NCI-H510A treated with DMSO at 0.1 percent for 48 hours (cell line): ENCODE results near the gene NF2.

ENCODE experiments used
- DNase-seq: peaks from one replicate; lab custom pipeline; 2025; lab: John Stamatoyannopoulos, UW

NF2 gene

GRCh38 chr22:29631725-29632124 lies 28.3 kb downstream of the NF2 start:
- DNase-seq: no peak

GRCh38 chr22:29632672-29633071 lies 29.2 kb downstream of the NF2 start:
- no peak for DNase-seq

- DNase-seq: no peak
Measured at GRCh38 chr22:29633514-29634312, 30.3 kb downstream of the NF2 start.

GRCh38 chr22:29634847-29635246 lies 31.4 kb downstream of the NF2 start:
- DNase-seq: no peak

- DNase-seq: peak; percentile 58
Measured at GRCh38 chr22:29635734-29636357, 32.4 kb downstream of the NF2 start.

- DNase-seq: no peak
Measured at GRCh38 chr22:29636751-29637150, 33.3 kb downstream of the NF2 start.

GRCh38 chr22:29637181-29637580 lies 33.7 kb downstream of the NF2 start:
- no peak for DNase-seq

- no peak for DNase-seq
Measured at GRCh38 chr22:29638678-29639077, 35.2 kb downstream of the NF2 start.

GRCh38 chr22:29639096-29639495 lies 35.7 kb downstream of the NF2 start:
- no peak for DNase-seq

GRCh38 chr22:29641042-29641699 lies 37.7 kb downstream of the NF2 start:
- no peak for DNase-seq

- no peak for DNase-seq
Measured at GRCh38 chr22:29641700-29642330, 38.4 kb downstream of the NF2 start.

GRCh38 chr22:29642694-29643093 lies 39.3 kb downstream of the NF2 start:
- DNase-seq: no peak

GRCh38 chr22:29647954-29648737 lies 44.7 kb downstream of the NF2 start:
- no peak for DNase-seq

GRCh38 chr22:29650370-29650769 lies 46.9 kb downstream of the NF2 start:
- DNase-seq: no peak

- no peak for DNase-seq
Measured at GRCh38 chr22:29651652-29652051, 48.2 kb downstream of the NF2 start.

GRCh38 chr22:29654420-29654819 lies 51.0 kb downstream of the NF2 start:
- DNase-seq: no peak

GRCh38 chr22:29654882-29655281 lies 51.4 kb downstream of the NF2 start:
- DNase-seq: no peak

- DNase-seq: no peak
Measured at GRCh38 chr22:29658176-29658575, 54.7 kb downstream of the NF2 start.

GRCh38 chr22:29660021-29660420 lies 56.6 kb downstream of the NF2 start:
- no peak for DNase-seq

GRCh38 chr22:29661336-29661735 lies 57.9 kb downstream of the NF2 start:
- DNase-seq: no peak

GRCh38 chr22:29663180-29663821 lies 59.9 kb downstream of the NF2 start:
- no peak for DNase-seq
